ENCODE results near the gene AKR1D1. TPM values are rescaled to one million over a fixed set of nuclear protein-coding genes. Genes with fewer than 3 reads are reported as not detected.

The AKR1D1 gene
- total RNA-seq, 1 donor from 2014 or later, result not detected

DNA sequence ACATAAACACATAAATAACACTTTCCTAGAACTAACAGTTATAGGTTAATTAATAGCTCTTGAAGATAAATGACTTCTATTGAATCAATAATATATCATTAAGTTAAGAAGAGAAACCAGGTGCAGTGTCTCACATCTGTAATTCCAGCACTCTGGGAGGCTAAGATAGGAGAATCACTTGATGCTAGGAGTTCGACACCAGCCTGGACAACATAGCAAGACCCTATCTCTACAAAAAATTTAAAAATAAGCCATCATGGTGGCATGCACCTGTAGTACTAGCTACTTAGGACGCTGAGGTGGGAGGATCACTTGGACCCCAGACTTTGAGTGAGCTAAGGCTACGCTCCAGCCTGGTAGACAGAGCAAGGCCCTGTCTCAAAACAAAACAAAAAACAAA, 38.8 kb downstream of the AKR1D1 start:
- DNase-seq (ENCODE audit: low spot score in 2 of 2, unreplicated experiment in 2 of 2), result no peak
- Mint-ChIP-seq H3K9me3 (no peaks in the 10 kb centered on the region), H3K27ac (no peak overlapping the region), H3K36me3 (no peaks in the 10 kb centered on the region), H3K4me1 (peaks cover 11% of the 10 kb centered on the region), H3K4me3 (no peak overlapping the region), H3K27me3 (ENCODE audit: low read depth) (no peaks in the 10 kb centered on the region)
- no peak for TF ChIP-seq CTCF (IDR thresholded peaks at IDR 0.05; ENCODE audit: unreplicated experiment)

GRCh38 chr7:138116141-138116540, 39.9 kb downstream of the AKR1D1 start:
- H3K27me3 Mint-ChIP-seq (ENCODE audit: low read depth), result no peaks in the 10 kb centered on the region
- TF ChIP-seq CTCF (IDR thresholded peaks at IDR 0.05; ENCODE audit: unreplicated experiment), result no peak
- H3K9me3 Mint-ChIP-seq, result no peaks in the 10 kb centered on the region
- H3K4me1 Mint-ChIP-seq, result peaks cover 8% of the 10 kb centered on the region
- H3K27ac Mint-ChIP-seq, result no peak overlapping the region
- no peaks in the 10 kb centered on the region for H3K36me3 Mint-ChIP-seq
- H3K4me3 Mint-ChIP-seq, result no peak overlapping the region
- no peak for DNase-seq (ENCODE audit: low spot score in 2 of 2, unreplicated experiment in 2 of 2)

GRCh38 chr7:138116892-138117291, 40.6 kb downstream of the AKR1D1 start:
- Mint-ChIP-seq H3K4me3 (no peak overlapping the region), H3K27ac (no peak overlapping the region), H3K9me3 (no peaks in the 10 kb centered on the region), H3K27me3 (ENCODE audit: low read depth) (no peaks in the 10 kb centered on the region), H3K36me3 (no peaks in the 10 kb centered on the region), H3K4me1 (peaks cover 4% of the 10 kb centered on the region)
- no peak for TF ChIP-seq CTCF (IDR thresholded peaks at IDR 0.05; ENCODE audit: unreplicated experiment)
- no peak for DNase-seq (ENCODE audit: low spot score in 2 of 2, unreplicated experiment in 2 of 2)

DNA sequence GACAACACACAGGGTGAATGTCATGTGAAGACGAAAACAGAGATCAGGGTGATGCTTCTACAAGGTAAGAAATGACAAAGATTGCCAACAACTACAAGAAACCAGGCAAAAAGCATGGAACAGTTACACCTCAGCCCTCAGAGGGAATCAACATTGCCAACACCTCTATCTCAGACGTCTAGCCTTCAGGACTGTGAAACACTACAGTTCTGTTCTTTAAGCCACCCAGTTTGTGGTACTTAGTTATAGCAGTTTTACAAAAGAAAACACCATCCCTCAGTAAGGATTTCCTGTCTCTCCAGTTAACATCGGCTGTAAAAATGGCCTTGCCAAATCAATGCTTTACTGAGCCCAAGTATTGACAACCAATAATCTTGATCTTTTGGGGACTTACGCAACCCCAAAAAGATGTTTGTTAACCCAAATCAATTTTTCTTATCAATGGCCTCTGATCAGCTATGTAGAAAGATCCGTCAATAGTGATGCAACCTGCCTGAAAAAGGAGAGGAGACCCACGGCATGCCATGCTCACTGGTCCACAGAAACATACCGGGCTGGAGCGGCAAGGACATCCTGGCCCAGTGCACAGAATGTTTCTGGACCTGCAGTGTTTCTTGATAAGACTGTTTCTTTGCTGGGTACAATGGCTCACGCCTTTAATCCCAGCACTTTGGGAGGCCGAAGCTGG, 44.0 kb downstream of the AKR1D1 start:
- H3K27me3 Mint-ChIP-seq (ENCODE audit: low read depth), result no peaks in the 10 kb centered on the region
- no peaks in the 10 kb centered on the region for H3K36me3 Mint-ChIP-seq
- H3K9me3 Mint-ChIP-seq, result no peaks in the 10 kb centered on the region
- no peak for TF ChIP-seq CTCF (IDR thresholded peaks at IDR 0.05; ENCODE audit: unreplicated experiment)
- H3K4me1 Mint-ChIP-seq, result peaks cover 10% of the 10 kb centered on the region
- DNase-seq (ENCODE audit: low spot score in 2 of 2, unreplicated experiment in 2 of 2), result no peak
- H3K27ac Mint-ChIP-seq, result no peak overlapping the region
- H3K4me3 Mint-ChIP-seq, result no peak overlapping the region

- Mint-ChIP-seq H3K36me3 (no peaks in the 10 kb centered on the region), H3K4me3 (no peak overlapping the region), H3K27me3 (ENCODE audit: low read depth) (no peaks in the 10 kb centered on the region), H3K4me1 (peaks cover 11% of the 10 kb centered on the region), H3K27ac (no peak overlapping the region), H3K9me3 (no peaks in the 10 kb centered on the region)
- no peak for DNase-seq (ENCODE audit: low spot score in 2 of 2, unreplicated experiment in 2 of 2)
- TF ChIP-seq CTCF (IDR thresholded peaks at IDR 0.05; ENCODE audit: unreplicated experiment), result no peak
Observed at GRCh38 chr7:138122162-138122561, 45.9 kb downstream of the AKR1D1 start.

DNA sequence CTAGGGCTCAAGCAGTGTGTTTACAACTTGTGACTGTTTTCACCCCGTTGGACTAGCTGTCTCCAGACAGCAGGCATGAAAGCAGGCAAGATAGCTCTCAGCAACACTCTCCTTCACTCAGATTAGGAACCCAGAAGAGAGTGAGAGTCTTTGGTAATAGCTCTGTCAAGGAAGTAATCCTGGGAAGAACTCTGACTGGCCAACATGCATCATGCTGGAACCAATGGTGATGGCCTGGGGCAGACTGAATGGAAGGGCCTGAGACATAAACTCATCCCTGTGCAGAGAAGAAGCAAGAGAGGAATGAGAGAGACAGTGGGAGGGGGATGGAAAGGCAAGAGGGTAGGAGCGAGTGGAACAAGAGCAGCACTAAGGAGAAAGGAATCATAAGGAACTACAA, 48.9 kb downstream of the AKR1D1 start:
- Mint-ChIP-seq H3K4me1 (peaks cover 11% of the 10 kb centered on the region), H3K27ac (no peak overlapping the region), H3K9me3 (peaks cover 9% of the 10 kb centered on the region), H3K4me3 (no peak overlapping the region), H3K27me3 (ENCODE audit: low read depth) (no peaks in the 10 kb centered on the region), H3K36me3 (no peaks in the 10 kb centered on the region)
- no peak for DNase-seq (ENCODE audit: low spot score in 2 of 2, unreplicated experiment in 2 of 2)
- TF ChIP-seq CTCF (IDR thresholded peaks at IDR 0.05; ENCODE audit: unreplicated experiment), result no peak
